GM12873 (cell line): ENCODE measurements around the gene GDE1.

ENCODE experiments used
- TF ChIP-seq, protein P1 (sequence below): IDR thresholded peaks from 2 replicates; pipeline ENCODE4 v1.5.1; 2012; ENCODE audit warnings: low read depth, mild to moderate bottlenecking, moderate library complexity, low read length, control low read depth; ENCODE audit not compliant: insufficient read depth; ENCODE audit errors: missing control alignments

GDE1 gene

DNA sequence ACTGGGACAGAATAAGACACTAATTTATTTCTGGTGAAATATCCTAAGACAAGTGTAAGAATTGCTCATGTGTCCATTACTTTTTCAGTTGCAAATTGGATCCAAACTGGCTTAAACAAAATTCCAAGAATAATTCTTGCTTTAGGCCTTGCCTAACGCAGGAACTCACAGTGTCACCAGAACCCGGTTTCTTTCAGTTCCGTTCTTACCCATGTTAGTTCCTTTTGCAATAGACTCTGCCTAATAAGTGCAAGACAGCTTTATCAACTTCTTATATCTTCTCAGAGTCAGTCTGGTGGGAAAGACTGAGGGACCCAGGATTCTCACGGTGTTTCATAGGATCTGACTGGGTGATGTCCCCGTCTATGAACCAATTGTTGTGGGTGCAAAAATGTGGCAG, 24.7 kb downstream of the GDE1 start:
- TF ChIP-seq, protein P1, sequence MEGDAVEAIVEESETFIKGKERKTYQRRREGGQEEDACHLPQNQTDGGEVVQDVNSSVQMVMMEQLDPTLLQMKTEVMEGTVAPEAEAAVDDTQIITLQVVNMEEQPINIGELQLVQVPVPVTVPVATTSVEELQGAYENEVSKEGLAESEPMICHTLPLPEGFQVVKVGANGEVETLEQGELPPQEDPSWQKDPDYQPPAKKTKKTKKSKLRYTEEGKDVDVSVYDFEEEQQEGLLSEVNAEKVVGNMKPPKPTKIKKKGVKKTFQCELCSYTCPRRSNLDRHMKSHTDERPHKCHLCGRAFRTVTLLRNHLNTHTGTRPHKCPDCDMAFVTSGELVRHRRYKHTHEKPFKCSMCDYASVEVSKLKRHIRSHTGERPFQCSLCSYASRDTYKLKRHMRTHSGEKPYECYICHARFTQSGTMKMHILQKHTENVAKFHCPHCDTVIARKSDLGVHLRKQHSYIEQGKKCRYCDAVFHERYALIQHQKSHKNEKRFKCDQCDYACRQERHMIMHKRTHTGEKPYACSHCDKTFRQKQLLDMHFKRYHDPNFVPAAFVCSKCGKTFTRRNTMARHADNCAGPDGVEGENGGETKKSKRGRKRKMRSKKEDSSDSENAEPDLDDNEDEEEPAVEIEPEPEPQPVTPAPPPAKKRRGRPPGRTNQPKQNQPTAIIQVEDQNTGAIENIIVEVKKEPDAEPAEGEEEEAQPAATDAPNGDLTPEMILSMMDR, result no peak

GRCh38 chr16:19490619-19491018, 31.3 kb downstream of the GDE1 start:
- TF ChIP-seq, protein P1, result no peak

- TF ChIP-seq, protein P1, result no peak
These were observed 33.7 kb downstream of the GDE1 start for GRCh38 chr16:19488213-19488640.

DNA sequence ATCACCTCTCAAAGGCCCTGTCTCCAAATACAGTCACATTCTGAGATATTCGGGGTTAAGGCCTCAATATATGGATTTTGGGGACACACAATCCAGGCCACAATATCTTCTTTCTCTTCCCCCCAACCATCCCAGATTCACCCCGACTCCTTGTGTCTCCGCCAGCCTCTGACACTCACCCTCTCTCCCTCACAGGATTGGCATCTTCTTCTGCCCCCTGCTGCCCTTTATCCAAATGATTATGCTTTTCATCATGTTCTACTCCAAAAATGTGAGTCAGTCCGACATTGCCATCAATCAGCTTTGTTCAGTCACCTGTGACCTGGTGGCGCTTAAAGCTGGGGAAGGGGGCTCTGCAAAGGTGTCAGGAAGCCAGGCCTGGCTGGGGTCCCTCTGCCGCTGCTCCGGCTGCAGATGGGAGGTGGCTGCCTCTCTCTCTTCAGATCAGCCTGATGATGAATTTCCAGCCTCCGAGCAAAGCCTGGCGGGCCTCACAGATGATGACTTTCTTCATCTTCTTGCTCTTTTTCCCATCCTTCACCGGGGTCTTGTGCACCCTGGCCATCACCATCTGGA, 35.1 kb downstream of the GDE1 start:
- TF ChIP-seq, protein P1, result no peak

- TF ChIP-seq, protein P1, result no peak
These were observed 35.8 kb downstream of the GDE1 start for GRCh38 chr16:19486051-19486450.

DNA sequence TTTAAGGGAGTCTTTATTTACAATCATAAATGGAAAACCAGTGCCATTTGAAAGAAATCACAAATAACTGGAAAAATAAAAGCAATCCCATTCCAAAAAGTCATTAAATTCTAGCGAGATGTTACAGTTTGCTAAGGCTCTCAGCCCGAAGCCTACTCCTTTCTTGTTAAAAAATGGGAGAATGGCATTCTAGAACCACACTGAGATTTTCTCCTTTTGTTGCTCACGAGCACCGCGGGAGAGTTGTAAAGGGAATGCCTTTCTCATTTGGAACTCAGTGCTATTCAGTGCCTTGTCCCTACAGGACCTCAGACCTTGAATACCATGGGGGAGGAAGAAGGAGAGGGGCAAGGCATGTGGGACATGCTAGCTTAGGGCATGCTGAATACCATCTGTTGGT, 36.3 kb downstream of the GDE1 start:
- TF ChIP-seq, protein P1, result no peak

DNA sequence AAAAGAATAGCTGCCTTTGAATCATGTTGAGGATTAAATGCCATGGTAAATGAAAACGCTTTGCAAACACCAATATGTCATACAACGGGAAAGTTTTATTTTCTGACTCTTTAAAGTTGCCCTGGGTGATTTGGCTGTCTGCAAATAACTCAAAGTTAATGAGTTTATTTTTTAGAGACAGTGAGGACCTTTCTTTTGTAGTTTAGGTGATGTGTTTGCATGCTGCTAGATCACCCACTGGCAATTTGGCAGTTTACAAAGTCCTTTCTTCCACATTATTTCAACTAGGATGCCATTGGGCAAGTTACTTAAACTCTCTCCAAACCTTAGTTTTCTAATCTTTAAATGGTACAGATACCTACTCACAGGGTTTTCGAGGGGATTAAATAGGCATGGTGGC, 37.8 kb downstream of the GDE1 start:
- TF ChIP-seq, protein P1, result no peak
